Thyroid gland (tissue), 4 donors: Measurements from ENCODE around the gene HIVEP3. TPM values are rescaled to one million over a fixed set of nuclear protein-coding genes. Genes with fewer than 3 reads are reported as not detected.

Experiments used
- DNase-seq, 2 donors: peaks; one replicate each; pipeline ENCODE4 v3.0.0-alpha.2; 2019
- H3K27ac ChIP-seq, 3 donors: fragments of 200-600 bp; sonication (generic); 1 replicate in 2 of 3; 2 replicates in 1 of 3; pipeline ENCODE4 v1.5.1; 2016 to 2019; ENCODE audit warnings: mild to moderate bottlenecking in 1 of 3, moderate library complexity in 1 of 3
- H3K27me3 ChIP-seq: fragments of 200-600 bp; sonication (generic); one replicate; pipeline ENCODE4 v1.5.1; 2019
- H3K36me3 ChIP-seq, 2 donors: fragments of 200-600 bp; sonication (generic); one replicate each; pipeline ENCODE4 v1.5.1; 2016 to 2019
- H3K4me1 ChIP-seq, 2 donors: fragments of 200-600 bp; sonication (generic); one replicate each; pipeline ENCODE4 v1.5.1; 2017 to 2019
- H3K4me3 ChIP-seq, 3 donors: fragments of 200-600 bp; sonication (generic); replicated peaks in 1 of 3; 1 replicate in 2 of 3; 2 replicates in 1 of 3; pipeline ENCODE4 v1.5.1; 2016; ENCODE audit warnings: mild to moderate bottlenecking in 1 of 3
- H3K9me3 ChIP-seq: fragments of 200-600 bp; sonication (generic); one replicate; pipeline ENCODE4 v1.5.1; 2017
- CTCF ChIP-seq, 6 experiments: fragments of 200-600 bp in 3 of 6; fragments of 450-650 bp in 3 of 6; sonication (generic) in 3 of 6; IDR thresholded peaks; one replicate each; pipeline ENCODE4 v1.5.1; 2016 to 2019; ENCODE audit warnings: antibody characterized with exemption in 6 of 6, mild to moderate bottlenecking in 2 of 6, inconsistent platforms in 1 of 6, moderate library complexity in 1 of 6
- POLR2A ChIP-seq, 2 donors: fragments of 450-650 bp; IDR thresholded peaks; one replicate each; pipeline ENCODE4 v1.6.1; 2017; ENCODE audit warnings: antibody characterized with exemption in 2 of 2, mild to moderate bottlenecking in 2 of 2, moderate library complexity in 1 of 2
- WGBS, 2 donors: methylation state at CpG; one replicate each; pipeline ENCODE4 v1.1.5; 2017; 5-methylcytosine and 5-hydroxymethylcytosine counted together
- intact Hi-C: fragments of 100-400 bp; cut with DNase I; formaldehyde crosslinking; loops from one replicate; pipeline ENCODE4 v1.15.1; 2023
- total RNA-seq, 4 donors: library from RNA; depleted of rRNA; stranded (reverse); fragments of >200 nt; gene quantifications; one replicate each; pipeline ENCODE4 v1.2.3, GENCODE V29; 2016

The HIVEP3 gene
- total RNA-seq, 4 donors from 2014 or later = 9.7 to 13.5 (median 12.5) TPM

DNA sequence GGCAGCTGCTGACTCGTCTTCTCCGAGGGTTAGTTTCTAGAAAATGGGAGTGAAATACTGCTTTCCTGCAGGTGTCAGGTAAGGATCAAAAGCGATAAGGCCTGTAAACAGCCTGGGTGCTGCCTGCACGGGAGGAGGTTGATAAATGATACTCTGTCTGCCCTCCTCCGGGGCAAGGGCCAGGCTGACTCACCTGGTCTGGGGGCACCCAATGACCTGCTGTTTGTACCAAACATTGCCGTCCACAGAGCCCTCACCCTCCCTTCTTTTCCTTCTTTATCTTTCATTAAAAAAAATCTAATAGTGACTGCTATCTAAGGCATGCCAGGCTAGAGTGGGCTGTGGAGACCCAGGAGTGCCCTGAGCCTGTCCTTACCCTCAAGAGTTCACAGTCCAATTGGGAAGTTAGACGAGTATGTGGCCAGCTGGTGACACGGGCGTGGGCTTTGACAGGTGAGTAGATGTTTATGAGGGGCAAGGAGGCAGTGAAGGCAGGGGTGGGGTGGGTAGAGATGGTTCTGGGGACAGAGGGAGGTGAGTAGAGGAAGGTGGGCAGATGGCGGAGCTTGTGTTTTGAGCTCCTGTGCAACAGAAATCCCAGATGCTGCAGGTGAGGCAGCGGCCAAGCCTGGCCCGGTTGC, 450.5 kb downstream of the HIVEP3 start:
- Histone ChIP-seq H3K4me1 (no peaks in the 10 kb centered on the region), H3K27ac (no peak overlapping the region), H3K9me3 (no peaks in the 10 kb centered on the region), H3K4me3 (no peak overlapping the region), H3K36me3 (no peaks in the 10 kb centered on the region), H3K27me3 (no peaks in the 10 kb centered on the region)
- TF ChIP-seq POLR2A (IDR thresholded peaks at IDR 0.05) (no peak), CTCF (IDR thresholded peaks at IDR 0.05) (no peak)
- no peak for DNase-seq
- intact Hi-C loops = no loop called here
- WGBS, 2 donors = 87 to 91% methylated on average over 12 of the region's 12 CpGs

- DNase-seq = no peak
- H3K36me3 ChIP-seq = no peaks in the 10 kb centered on the region
- no peak overlapping the region for H3K4me3 ChIP-seq
- no peaks in the 10 kb centered on the region for H3K4me1 ChIP-seq
- H3K27ac ChIP-seq = no peak overlapping the region
- no peaks in the 10 kb centered on the region for H3K27me3 ChIP-seq
- 73 to 89% methylated on average over 4 of the region's 4 CpGs for WGBS, 2 donors
- H3K9me3 ChIP-seq = no peaks in the 10 kb centered on the region
- TF ChIP-seq POLR2A (IDR thresholded peaks at IDR 0.05) (no peak), CTCF (IDR thresholded peaks at IDR 0.05) (no peak)
- intact Hi-C loops = no loop called here
These were observed 451.0 kb downstream of the HIVEP3 start for GRCh38 chr1:41467673-41468072.

DNA sequence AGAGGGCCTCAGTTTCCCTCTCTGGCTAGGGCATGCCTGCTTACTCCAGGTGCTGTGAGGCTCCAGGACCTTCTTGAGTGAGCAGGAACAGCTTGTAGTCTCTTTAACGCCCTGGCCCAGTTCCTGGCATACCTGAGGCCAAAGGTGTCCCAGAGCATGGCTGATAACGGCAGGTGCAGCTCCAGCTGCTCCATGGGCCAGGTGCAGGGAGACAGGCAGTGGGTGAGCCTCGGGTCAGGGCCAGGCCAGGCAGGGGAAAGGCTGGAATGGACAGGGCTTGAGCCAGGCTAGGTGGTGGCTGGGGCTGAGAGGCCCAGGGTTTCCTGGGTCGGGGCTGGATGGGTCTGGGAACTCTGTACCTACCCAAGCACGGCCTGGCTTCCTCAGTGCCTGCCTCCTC, 452.6 kb downstream of the HIVEP3 start:
- intact Hi-C loops = no loop called here
- no peaks in the 10 kb centered on the region for H3K27me3 ChIP-seq
- peaks cover 0 to 4% of the 10 kb centered on the region in 2 donors for H3K4me1 ChIP-seq
- H3K9me3 ChIP-seq = no peaks in the 10 kb centered on the region
- no peak overlapping the region for H3K27ac ChIP-seq
- no peak for DNase-seq
- WGBS, 2 donors = 64 to 90% methylated on average over 3 to 4 of the region's 5 CpGs
- TF ChIP-seq POLR2A (IDR thresholded peaks at IDR 0.05) (no peak), CTCF (IDR thresholded peaks at IDR 0.05) (no peak)
- no peaks in the 10 kb centered on the region for H3K36me3 ChIP-seq
- no peak overlapping the region for H3K4me3 ChIP-seq

DNA sequence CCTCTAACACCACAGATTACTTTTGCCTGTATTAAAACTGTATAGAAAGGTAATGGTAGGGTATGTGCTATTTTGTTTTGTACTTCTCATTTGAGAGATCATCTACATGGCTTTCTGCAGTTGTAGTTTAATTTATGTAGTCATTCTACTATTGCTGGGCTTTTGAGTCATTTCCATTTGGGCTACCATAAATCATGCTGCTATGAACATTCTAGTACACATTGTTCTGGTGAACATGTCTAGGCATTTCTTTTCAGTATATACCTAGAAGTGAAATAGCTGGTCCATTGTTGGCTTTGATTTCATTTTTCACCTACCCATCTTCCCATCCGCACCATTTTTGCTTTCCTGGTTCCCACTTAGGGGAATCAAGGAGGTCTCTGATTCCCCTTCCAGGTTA, 453.0 kb downstream of the HIVEP3 start:
- no peaks in the 10 kb centered on the region for H3K36me3 ChIP-seq
- 91 to 93% methylated on average over 1 of the region's 1 CpG for WGBS, 2 donors
- TF ChIP-seq CTCF (IDR thresholded peaks at IDR 0.05) = no peak
- TF ChIP-seq POLR2A (IDR thresholded peaks at IDR 0.05) = no peak

DNA sequence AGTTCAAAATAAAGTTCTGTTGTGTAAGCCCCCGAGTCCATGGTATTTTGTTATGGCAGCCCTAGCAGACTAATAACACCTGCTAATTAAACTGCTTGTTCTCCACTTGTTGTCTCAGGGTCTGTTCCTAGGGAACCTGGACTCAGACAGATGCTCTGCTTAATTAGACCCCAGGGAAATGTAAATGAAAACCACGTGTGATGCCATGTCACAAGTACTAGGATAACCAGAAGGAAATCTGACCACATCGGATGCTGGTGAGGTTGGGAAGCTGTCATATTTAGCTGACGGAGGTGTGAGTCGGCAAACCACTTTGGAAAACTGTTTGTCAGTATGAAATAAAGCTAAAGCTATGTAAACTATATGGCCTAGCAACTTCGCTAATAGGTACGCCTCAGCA, 453.8 kb downstream of the HIVEP3 start:
- H3K9me3 ChIP-seq = no peaks in the 10 kb centered on the region
- intact Hi-C loops = no loop called here
- H3K27ac ChIP-seq = no peak overlapping the region
- 91 to 95% methylated on average over 7 of the region's 7 CpGs for WGBS, 2 donors
- no peak for DNase-seq
- H3K36me3 ChIP-seq = no peaks in the 10 kb centered on the region
- TF ChIP-seq POLR2A (IDR thresholded peaks at IDR 0.05) = no peak
- no peak for TF ChIP-seq CTCF (IDR thresholded peaks at IDR 0.05)
- peaks cover 0 to 4% of the 10 kb centered on the region in 2 donors for H3K4me1 ChIP-seq
- no peaks in the 10 kb centered on the region for H3K27me3 ChIP-seq
- no peak overlapping the region for H3K4me3 ChIP-seq

More for the DNA sequence above, 453.0 kb downstream of the HIVEP3 start:
- H3K4me3 ChIP-seq = no peak overlapping the region
- H3K27ac ChIP-seq = no peak overlapping the region
- no peaks in the 10 kb centered on the region for H3K27me3 ChIP-seq
- no peak for DNase-seq
- intact Hi-C loops = no loop called here
- peaks cover 0 to 4% of the 10 kb centered on the region in 2 donors for H3K4me1 ChIP-seq
- no peaks in the 10 kb centered on the region for H3K9me3 ChIP-seq
